ENCODE measurements around the gene CCDC172. TPM values are rescaled to one million over a fixed set of nuclear protein-coding genes. Genes with fewer than 3 reads are reported as not detected.

CCDC172 gene
- total RNA-seq, 2 experiments from 2014 or later = not detected

Other genes with a start within 250 kb of the CCDC172 start
- gene GFRA1, start 51.2 kb upstream of the CCDC172 start, total RNA-seq = not detected
- gene PNLIPRP3, start 103.4 kb downstream of the CCDC172 start, total RNA-seq = not detected
- gene PNLIP, start 221.5 kb downstream of the CCDC172 start, total RNA-seq = not detected

Measured in activated naive CD8-positive, alpha-beta T cell treated with anti-CD3 and anti-CD28 coated beads for 36 hours (primary cell).